GM18861 (cell line): ENCODE data around the gene BZW1.
"Not testable (repeated sequence)": the region's sequence is repeated elsewhere in the genome, so short reads cannot be mapped to it uniquely, and the experiment has no call there.

ENCODE experiments used
- ATAC-seq: cut with Tn5 transposase; IDR thresholded peaks from one replicate; pipeline ENCODE4 v1.9.1; 2021; ENCODE audit not compliant: unreplicated experiment

Gene BZW1

GRCh38 chr2:200790185-200790584, 21.5 kb upstream of the BZW1 start:
- no peak for ATAC-seq

- ATAC-seq: no peak
Measured at GRCh38 chr2:200791905-200792304, 19.8 kb upstream of the BZW1 start.

GRCh38 chr2:200794143-200794542, 17.6 kb upstream of the BZW1 start:
- ATAC-seq: no peak

GRCh38 chr2:200795028-200795440, 16.7 kb upstream of the BZW1 start:
- no peak for ATAC-seq

- no peak for ATAC-seq
Measured at GRCh38 chr2:200796561-200796960, 15.1 kb upstream of the BZW1 start.

GRCh38 chr2:200797242-200797770, 14.4 kb upstream of the BZW1 start:
- ATAC-seq: no peak

- no peak for ATAC-seq
Measured at GRCh38 chr2:200798514-200798913, 13.2 kb upstream of the BZW1 start.

GRCh38 chr2:200800458-200800857, 11.3 kb upstream of the BZW1 start:
- no peak for ATAC-seq

- not testable (repeated sequence) for ATAC-seq
Measured at GRCh38 chr2:200801431-200801830, 10.3 kb upstream of the BZW1 start.

GRCh38 chr2:200809506-200810251, 2.0 kb upstream of the BZW1 start:
- no peak for ATAC-seq

- no peak for ATAC-seq
Measured at GRCh38 chr2:200810252-200810997, 1.3 kb upstream of the BZW1 start.

- no peak for ATAC-seq
Measured at GRCh38 chr2:200810998-200811332, 745 bp upstream of the BZW1 start.

- peak; percentile 33 for ATAC-seq
Measured at GRCh38 chr2:200812122-200813022, 662 bp downstream of the BZW1 start.

- ATAC-seq: no peak
Measured at GRCh38 chr2:200814276-200814815, 2.6 kb downstream of the BZW1 start.

- no peak for ATAC-seq
Measured at GRCh38 chr2:200814917-200815316, 3.2 kb downstream of the BZW1 start.

- ATAC-seq: not testable (repeated sequence)
Measured at GRCh38 chr2:200818732-200819131, 7.0 kb downstream of the BZW1 start.

GRCh38 chr2:200820573-200821234, 9.0 kb downstream of the BZW1 start:
- no peak for ATAC-seq

GRCh38 chr2:200821686-200822245, 10.1 kb downstream of the BZW1 start:
- no peak for ATAC-seq

GRCh38 chr2:200828104-200828503, 16.4 kb downstream of the BZW1 start:
- ATAC-seq: no peak
